Measurements from ENCODE around the gene XYLT1. TPM values are rescaled to one million over a fixed set of nuclear protein-coding genes. Genes with fewer than 3 reads are reported as not detected.

XYLT1 gene
- total and polyA plus RNA-seq, 2 of the 4 experiments (the other 2 are of a cell fraction), result 9.0 to 12.7 TPM

- WGBS, 2 experiments (ENCODE audit: extremely low coverage in 2 of 2, insufficient read length in 1 of 2), result 85% methylated on average over 1 of the region's 1 CpG; no CpG with 5 or more reads in 1 of the 2 experiments
- intact Hi-C loops (cut with micrococcal nuclease) (loop anchor here (10.0 kb wide), 2 partner anchors 61 to 371 kb away; no protein-coding TSS in a partner anchor), dilution Hi-C loops (cut with HindIII; ENCODE audit: low sequenced_read_pairs, unreplicated experiment) (no loop called here), in situ Hi-C loops (cut with MboI; ENCODE audit: low sequenced_read_pairs) (loop anchor here (25.0 kb wide), 1 partner anchor 259 kb away; the partner anchor contains the start of gene XYLT1)
- Histone ChIP-seq H4K91ac (ENCODE audit: insufficient read depth, low read depth, low read length) (no peak overlapping the region), H2AK9ac (replicated peaks; ENCODE audit: low read depth, low read length, poor library complexity) (no peak overlapping the region), H4K20me1 (ENCODE audit: insufficient read depth, low read length) (peaks cover 12% of the 10 kb centered on the region), H2BK15ac (ENCODE audit: low read depth, low read length) (no peak overlapping the region), H3K18ac (ENCODE audit: low read depth, low read length) (no peak overlapping the region), H3K79me1 (ENCODE audit: low read depth in 1 of 2, low read length in 2 of 2) (peaks cover 0 to 12% of the 10 kb centered on the region in 2 experiments; a peak in 2 of 4 replicates), H3K14ac (replicated peaks; ENCODE audit: low read depth, low read length) (no peak overlapping the region), H3K4me1 (ENCODE audit: control insufficient read depth, insufficient read depth, low read length) (peaks cover 4% of the 10 kb centered on the region), H3K23ac (ENCODE audit: low read depth, low read length) (no peak overlapping the region), H2AFZ (replicated peaks; ENCODE audit: low read length, poor library complexity) (no peak overlapping the region), H3K27ac (ENCODE audit: insufficient read depth, low read length) (no peak overlapping the region), H4K8ac (ENCODE audit: low read depth in 2 of 2, low read length in 2 of 2) (no peak overlapping the region), H3K4me3 (ENCODE audit: insufficient read depth, low read depth, low read length) (no peak overlapping the region), H2BK20ac (ENCODE audit: low read depth, low read length) (no peak overlapping the region), H2BK5ac (ENCODE audit: low read depth, low read length, poor library complexity, severe bottlenecking) (no peak overlapping the region), H4K5ac (ENCODE audit: low read depth, low read length) (no peak overlapping the region), H3K4me2 (ENCODE audit: low read depth, low read length) (no peak overlapping the region), H3K9me3 (ENCODE audit: control insufficient read depth, insufficient read depth, low read length) (no peaks in the 10 kb centered on the region), H3K56ac (ENCODE audit: extremely low read depth, insufficient read depth, low read length) (no peak overlapping the region), H3K9ac (ENCODE audit: low read depth, low read length) (no peak overlapping the region), H3K9me1 (ENCODE audit: insufficient read depth, low read length) (peaks cover 3% of the 10 kb centered on the region; the same call in 1 of the 2 replicates), H3K27me3 (ENCODE audit: control insufficient read depth, insufficient read depth, low read length) (no peaks in the 10 kb centered on the region), H3K4ac (ENCODE audit: low read depth, low read length) (no peak overlapping the region), H3K36me3 (ENCODE audit: control insufficient read depth, insufficient read depth, low read length) (peaks cover 3% of the 10 kb centered on the region; the same call in 1 of the 2 replicates), H2AK5ac (ENCODE audit: low read depth, low read length) (no peak overlapping the region), H2BK120ac (ENCODE audit: low read depth, low read length) (no peak overlapping the region)
- POLR2A ChIA-PET (ENCODE audit: unreplicated experiment), result no interaction called here
- ATAC-seq (ENCODE audit: low read depth) (no peak), DNase-seq (no peak)
- BruUV-seq (replicated peaks), result no TSS peak
- TF ChIP-seq CEBPB (IDR thresholded peaks at IDR 0.05; ENCODE audit: low read depth, low read length), result no peak
- no peak for TF ChIP-seq SMC3 (IDR thresholded peaks at IDR 0.05; ENCODE audit: low read depth, low read length)
- no peak for TF ChIP-seq POLR2A (IDR thresholded peaks at IDR 0.05; ENCODE audit: low read depth, low read length)
- TF ChIP-seq BHLHE40 (IDR thresholded peaks at IDR 0.05; ENCODE audit: low read depth, low read length), result no peak
- TF ChIP-seq MAFK (IDR thresholded peaks at IDR 0.05; ENCODE audit: low read depth, low read length), result no peak
- no peak for TF ChIP-seq MXI1 (IDR thresholded peaks at IDR 0.05; ENCODE audit: borderline replicate concordance, low read depth, low read length)
- no peak for TF ChIP-seq RAD21 (IDR thresholded peaks at IDR 0.05; ENCODE audit: low read length)
- no peak for TF ChIP-seq RCOR1 (IDR thresholded peaks at IDR 0.05; ENCODE audit: insufficient replicate concordance, low read length)
- TF ChIP-seq ELK1 (IDR thresholded peaks at IDR 0.05; ENCODE audit: borderline replicate concordance, low read depth, low read length), result no peak
- no peak for TF ChIP-seq CHD1 (IDR thresholded peaks at IDR 0.05; ENCODE audit: low read depth, low read length)
- TF ChIP-seq CTCF (conservative IDR thresholded peaks at IDR 0.05; ENCODE audit: low read depth, low read length), result no peak
- TF ChIP-seq USF2 (IDR thresholded peaks at IDR 0.05; ENCODE audit: low read depth, low read length), result no peak
- TF ChIP-seq FOS (IDR thresholded peaks at IDR 0.05; ENCODE audit: low read depth, low read length), result no peak
- no peak for TF ChIP-seq RFX5 (IDR thresholded peaks at IDR 0.05; ENCODE audit: low read depth, low read length)
- no peak for TF ChIP-seq NFE2L2 (IDR thresholded peaks at IDR 0.05; ENCODE audit: low read depth, low read length)
- no peak for TF ChIP-seq MAZ (IDR thresholded peaks at IDR 0.05; ENCODE audit: borderline replicate concordance, low read depth, low read length)
- CTCF ChIA-PET, result interaction anchor here (0.8 kb wide), 1 partner anchor 9 kb away, joined by 3 read pairs; no protein-coding TSS in a partner anchor
These were observed 267.3 kb downstream of the XYLT1 start for GRCh38 chr16:17203424-17203823.
